NCI-H446 treated with DMSO at 0.1 percent for 48 hours (cell line): Measurements from ENCODE around the gene GALE.
A peak's percentile ranks its signal among the peaks of the same experiment; 100 is the strongest.
"Not testable (repeated sequence)": the region's sequence is repeated elsewhere in the genome, so short reads cannot be mapped to it uniquely, and the experiment has no call there.

ENCODE experiments used
- DNase-seq: peaks from one replicate; lab custom pipeline; 2025; lab: John Stamatoyannopoulos, UW

GALE gene

DNA sequence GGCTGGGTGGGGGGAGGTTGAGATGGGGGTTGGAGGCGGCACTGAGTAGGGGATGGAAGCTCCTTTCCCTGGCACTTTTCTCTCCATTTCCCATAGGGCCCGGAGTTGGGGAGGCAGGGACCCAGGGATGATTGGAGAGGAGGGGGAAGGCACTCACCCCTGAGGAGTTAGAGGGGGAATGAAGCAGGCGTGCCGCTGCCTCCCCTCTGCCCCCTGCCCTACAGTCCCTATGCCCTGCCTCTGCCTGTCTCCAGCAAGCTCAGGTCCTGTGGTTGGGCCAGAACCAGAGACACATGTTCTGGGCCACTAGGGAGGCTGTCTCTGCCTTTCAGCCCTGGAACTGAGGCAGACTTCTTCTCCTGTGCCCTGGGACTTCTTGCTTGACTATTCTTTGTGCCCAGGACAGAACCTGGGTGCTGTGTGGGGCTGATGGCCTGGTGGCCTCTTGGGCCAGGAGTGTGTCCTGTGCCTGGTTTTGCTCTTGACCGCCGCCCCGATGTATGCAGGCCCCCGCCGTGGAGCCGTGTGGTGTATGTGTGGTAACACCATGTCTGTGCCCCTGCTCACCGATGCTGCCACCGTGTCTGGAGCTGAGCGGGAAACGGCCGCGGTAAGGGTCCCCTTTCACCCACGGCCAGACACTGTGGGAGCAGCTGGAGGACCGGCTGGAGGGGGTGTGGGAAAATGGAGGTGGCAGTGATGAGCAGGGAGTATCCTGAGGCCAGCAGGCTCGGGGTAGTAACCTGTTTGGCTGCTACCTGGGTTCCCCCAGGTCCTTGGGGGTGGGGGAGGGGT lies 8.2 kb downstream of the GALE start:
- no peak for DNase-seq

DNA sequence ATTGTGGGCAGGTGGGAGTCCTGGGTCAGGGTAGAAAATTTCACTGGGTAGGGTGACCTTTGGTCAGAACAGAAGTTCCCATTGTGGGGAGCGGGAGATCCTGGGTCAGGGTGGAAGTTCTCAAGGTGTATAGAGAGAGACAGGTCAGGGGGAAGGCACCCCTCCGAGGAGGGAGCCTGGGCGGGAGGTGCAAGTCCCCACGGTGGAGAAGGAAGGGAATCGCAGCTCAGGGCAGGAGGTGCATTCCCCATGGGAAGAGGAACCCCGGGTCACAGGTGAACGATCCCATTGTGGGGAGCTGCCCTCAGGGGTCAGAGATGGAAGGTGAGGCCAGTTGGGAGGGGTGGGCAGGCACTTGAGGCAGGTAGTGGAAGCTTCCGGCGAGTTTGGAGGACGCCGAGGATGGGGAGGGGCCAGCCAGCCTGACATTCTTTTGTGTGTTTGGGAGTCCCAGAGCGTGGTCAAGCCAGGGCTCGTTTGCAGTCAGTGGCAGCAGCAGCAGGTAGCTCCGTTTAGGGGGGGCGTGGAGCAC lies 9.0 kb downstream of the GALE start:
- no peak for DNase-seq

DNA sequence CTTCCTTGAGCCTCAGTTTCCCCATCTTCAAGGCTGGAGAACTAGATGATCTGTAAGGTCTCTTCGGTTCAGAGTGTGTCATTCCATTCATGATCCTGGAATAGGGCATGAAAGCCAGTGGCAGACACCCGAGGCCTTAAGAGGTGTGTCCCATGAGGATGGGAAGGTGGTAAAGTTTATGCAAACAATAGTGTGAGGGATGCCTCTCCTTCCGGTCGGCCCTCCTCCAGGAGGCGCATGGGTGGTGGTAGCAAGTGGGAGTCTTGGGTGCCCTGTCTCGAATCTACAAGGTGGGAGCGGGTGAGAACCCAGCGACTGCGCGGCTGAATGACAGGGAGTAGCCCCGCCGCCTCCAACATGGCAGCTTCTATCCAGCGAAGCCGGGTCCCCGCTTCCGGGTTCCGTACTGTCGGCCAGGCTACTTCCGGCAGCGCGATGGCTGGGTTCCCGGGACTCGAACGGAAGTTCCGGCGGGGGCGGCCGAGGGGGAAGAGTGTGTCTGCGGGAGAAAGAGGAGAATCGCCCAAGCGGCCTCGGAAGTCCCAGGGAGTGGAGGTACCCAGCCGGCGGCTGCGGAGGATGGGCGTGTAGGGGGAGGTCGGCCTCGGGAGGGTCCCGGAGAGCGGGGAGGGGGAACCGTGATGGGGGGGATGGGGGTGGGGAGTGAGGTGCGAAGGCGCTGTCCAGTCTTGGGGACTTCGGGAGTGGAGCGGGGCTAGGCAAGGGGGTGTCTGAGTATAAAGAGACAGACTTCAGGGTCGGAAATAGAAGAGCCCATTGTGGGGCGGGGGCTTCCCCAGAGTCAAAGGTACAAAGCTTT lies 9.6 kb downstream of the GALE start, which contains the start of gene LYPLA2:
Gene LYPLA2, plus strand, starts transcription at position 450 of the 820 bp plus-strand sequence. CDS start 1,538 bp downstream, outside the sequence.
- DNase-seq, result peak; percentile 77

DNA sequence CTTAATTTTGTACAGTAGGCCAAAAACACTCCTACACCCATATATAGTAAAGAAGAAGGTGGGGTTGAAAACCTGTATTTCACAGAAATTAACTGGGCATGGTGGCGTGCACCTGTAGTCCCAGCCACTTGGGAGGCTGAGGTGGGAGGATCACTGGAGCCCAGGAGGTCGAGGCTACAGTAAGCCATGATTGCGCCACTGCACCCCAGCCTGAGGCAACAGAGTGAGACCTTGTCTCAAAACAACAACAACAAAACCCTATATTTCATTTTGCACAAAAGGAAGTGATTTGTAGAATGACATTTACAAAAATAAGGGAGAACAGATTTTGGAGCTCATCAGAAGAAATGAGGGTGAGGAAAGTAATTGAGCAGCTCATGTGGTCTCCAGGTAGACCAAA lies 11.9 kb downstream of the GALE start:
- no peak for DNase-seq

DNA sequence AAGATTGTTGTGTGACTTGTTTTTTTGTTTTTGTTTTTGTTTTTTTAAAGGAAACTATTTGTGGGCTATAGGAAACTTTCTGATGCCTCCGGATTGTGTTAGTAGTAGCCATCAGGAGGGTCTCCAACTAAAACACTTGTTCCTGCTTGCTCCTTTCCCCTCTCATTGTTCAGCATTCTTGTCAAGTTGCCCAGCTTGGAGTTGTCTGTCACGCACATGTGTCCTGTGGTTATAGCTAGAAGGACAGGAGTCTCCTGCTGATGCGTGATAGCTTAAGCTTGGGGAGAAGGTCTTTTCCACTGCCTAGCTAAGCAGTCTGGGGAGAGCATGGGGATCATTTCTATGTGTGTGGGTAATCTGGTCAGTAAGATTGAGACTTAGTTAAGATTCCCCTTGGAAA lies 12.9 kb downstream of the GALE start:
- no peak for DNase-seq

DNA sequence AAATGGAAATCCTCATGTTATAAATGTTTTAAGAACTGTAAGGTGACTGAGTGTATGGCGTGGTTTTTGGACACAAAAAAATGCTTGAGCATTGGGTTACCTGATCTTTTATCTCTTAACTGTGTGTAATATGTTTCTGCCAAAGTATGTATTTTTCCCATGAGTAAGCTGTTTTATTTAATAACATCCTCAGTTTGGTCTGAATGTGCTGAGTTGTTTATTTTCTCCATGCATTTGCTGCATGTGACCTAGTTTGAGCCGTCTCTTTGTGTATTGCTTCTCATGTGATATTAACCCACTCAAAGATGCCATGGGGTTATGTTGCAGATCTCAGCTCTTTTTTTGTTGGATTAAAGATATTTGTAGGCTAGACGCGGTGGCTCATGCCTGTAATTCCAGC lies 15.7 kb downstream of the GALE start:
- DNase-seq, result no peak

DNA sequence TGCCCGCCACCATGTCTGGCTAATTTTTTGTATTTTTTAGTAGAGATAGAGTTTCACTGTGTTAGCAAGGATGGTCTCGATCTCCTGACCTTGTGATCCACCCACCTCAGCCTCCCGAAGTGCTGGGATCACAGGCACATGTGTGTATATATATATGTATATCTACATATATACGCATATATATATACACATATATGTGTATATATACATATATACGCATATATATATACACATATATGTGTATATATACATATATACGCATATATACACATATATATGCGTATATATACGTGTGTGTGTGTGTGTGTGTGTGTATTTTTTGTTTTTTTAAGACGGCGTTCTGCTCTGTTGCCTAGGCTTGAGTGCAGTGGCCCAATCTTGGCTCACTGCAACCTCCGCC lies 17.4 kb downstream of the GALE start:
- not testable (repeated sequence) for DNase-seq

DNA sequence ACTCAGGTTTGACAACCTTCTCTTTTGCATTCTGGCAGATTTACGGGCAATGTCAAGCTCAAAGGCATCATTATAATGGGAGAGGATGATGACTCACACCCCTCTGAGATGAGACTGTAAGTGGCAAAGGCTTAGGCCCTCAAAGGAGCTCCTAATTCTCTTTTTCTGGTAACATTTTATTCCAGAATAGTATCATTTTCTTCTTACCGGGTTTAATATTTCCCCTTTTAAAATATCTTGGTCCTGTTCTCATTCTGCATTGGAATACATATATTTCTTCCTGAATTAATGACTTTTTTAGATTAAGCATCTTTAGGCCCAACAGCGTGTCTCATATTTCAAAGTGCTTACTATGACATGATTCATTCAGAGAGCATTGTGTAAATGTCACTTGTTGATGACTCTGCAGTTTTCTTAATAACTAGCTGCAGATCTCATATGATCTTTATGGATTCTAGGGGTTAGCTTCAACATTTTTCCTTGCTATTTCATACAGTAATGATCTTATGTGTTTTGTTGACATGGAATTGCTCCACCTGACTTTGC lies 20.7 kb downstream of the GALE start:
- DNase-seq, result no peak

DNA sequence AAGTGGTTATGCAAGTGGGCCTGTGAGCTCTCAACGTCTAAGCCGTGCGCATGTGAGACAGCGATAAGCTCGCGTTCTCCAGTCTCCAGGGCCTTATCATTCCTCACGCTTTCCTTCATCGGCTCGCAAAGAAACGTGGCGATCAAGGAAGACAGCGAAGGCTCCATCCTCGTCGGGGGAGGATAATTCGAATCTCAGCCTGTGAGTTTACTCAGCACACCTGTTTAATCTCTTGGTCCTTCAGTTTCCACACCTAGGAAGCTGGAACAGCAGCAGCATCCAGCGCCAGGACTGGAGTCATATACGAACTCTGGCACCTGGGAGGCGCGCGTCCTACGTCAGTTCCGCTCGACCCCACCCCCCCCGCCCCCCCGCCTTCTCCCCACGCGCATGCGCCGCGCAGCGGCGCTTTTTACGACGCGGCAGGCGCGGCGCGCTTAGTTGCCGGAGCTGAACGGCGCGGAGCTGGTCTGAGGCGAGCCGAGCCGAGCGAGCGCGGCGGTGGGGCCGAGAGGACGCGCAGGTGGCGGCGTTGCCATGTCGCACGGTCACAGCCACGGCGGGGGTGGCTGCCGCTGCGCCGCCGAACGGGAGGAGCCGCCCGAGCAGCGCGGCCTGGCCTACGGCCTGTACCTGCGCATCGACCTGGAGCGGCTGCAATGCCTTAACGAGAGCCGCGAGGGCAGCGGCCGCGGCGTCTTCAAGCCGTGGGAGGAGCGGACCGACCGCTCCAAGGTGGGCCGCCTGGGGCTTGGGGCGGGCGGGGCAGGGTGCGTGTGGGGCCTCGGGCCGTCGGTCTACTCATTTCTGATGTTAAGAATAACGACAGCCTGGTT lies 22.4 kb downstream of the GALE start, which contains the start of gene PITHD1:
Gene PITHD1, plus strand, starts transcription at position 440 of the 836 bp plus-strand sequence. Its CDS starts 98 bp downstream, at position 538.
- peak; percentile 76 for DNase-seq

DNA sequence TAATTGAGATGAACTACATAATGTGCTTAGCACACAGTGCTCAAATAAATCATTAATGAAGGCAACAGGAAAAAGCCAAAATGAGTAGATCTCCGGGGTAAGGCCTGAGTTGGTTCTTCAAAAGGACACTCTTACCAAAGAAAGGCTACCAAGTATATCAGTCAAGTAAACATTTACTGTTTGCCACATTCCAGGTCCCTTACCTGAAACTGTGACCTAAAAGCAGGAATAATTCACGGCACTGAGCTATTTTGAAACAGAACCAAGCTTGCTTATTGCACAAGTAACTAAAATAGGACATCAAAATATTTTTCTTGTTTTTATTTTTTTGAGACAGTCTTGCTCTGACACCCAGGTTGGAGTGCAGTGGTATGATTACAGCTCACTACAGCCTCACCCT lies 24.3 kb downstream of the GALE start:
- no peak for DNase-seq

DNA sequence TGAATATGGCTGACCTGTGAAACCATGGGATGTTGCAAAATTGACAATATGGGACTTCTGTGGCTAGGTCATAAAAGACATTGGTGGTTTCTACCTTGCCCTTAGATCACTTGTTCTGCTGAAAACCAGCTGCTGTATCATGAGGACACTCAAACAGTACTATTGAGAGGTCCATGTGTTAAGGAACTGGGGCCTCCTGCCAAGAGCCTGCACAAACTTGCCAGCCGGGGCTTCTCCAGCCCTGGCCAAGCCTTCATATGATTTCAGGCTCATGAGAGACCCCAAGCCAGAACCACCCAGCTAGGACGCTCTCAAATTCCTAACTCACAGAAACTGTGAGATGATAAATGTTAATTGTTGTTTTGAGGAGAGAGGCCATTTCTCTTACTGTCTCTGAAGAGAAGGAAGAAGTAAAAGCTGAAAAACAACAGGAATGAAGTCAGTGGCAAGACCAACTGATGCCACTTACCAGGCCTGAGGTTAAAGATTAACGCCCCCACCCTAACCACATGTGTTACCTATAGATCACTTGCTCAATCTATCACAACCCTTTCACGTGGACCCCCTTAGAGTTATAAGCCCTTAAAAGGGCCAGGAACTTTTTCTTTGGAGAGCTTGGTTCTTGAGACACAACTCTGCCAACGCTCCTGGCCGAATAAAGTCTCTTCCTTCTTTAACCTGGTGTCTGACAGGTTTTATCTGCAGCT lies 26.2 kb downstream of the GALE start:
- no peak for DNase-seq

DNA sequence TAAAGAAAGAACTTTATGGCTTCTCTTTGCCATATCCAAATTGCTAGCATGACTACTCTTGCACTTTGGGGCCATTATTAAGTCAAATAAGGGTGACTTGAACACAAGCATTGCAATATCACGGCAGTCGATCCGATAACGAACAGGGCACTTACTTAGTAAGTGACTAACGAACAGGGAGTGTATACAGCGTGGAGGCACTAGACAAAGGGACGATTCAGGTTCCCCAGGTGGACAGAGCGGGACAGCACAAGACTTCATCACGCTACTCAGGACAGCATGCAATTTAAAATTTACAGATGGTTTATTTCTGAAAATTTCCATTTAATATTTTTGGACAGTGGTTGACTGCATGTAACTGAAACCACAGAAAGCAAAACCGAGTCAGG lies 27.7 kb downstream of the GALE start:
- DNase-seq, result no peak

DNA sequence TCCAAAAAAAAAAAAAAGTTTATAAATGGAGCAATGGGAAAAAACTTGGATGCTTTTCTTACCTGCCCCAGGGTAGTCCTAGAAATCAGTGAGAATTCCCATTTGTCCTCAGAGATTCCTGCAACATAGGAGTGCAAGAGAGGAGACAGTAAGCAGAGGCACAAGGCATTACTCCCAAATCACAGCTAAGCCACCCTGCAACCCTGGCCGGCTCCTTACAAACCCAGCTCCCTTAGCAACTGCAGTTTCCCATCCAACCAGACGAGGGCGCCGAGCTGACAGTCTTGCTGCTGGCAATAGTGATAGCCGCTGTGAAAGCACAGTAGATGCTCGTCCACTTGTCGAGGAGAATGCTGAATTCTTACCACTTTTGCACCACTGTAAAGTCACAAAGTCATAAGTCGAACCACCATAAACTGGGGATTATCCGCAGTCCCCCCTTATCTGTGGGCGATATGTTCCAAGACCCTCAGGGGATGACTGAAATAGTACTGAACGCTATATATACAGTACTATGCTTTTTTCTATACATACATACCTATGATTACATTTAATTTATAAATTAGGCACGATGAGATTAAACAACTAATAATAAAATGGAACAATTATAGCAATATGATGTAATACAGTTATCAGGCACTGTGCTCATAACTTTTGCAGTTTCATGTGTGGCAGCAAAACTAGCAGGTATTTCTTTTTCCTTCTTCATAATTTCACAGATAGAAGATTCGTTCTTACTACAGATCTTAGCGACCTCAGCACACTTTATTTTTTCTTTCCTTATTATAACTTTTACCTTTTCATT lies 28.3 kb downstream of the GALE start:
- peak; percentile 54 for DNase-seq

DNA sequence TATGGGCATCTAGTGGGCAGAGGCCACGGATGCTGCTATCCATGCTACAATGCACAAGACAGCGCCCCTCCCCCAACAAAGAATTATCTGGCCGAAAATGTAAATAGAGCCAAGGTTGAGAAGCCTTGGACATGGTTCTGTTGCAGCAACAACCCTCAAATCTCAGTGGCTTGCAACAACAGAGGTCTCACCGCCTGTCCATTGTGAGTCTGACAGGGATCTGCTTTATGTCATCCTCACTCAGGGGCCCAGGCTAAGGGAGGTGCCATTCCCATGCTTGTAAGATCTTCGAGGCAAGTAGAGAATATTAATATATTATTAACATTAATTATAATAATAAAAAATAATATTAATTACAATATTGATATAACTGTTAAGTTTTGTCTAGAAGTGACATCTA lies 31.8 kb downstream of the GALE start:
- no peak for DNase-seq

DNA sequence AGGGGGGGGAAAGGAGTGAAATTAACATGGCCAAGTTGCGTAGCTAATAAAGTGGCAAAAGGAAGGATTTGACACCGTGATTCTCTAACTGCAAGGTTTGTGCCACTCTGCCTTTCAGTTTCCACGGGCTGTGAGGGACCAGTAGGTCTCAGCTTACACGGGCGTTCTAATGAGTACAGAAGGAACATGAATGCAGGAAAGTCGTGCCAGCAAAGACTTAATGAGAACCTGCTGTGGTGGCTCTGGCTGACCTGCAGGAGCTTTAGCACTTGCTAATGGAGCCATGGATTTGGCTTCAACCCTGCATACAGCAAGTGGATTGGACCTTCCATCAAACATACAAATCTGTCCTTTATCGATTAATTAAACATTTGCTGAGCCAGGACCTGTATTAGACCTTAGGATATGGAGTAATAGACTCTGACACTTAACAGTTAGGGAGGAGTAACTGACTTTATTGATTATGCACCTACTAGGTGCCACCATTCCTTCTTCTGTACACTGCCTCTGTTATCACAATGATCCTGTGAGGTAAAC lies 37.4 kb downstream of the GALE start:
- DNase-seq, result no peak

DNA sequence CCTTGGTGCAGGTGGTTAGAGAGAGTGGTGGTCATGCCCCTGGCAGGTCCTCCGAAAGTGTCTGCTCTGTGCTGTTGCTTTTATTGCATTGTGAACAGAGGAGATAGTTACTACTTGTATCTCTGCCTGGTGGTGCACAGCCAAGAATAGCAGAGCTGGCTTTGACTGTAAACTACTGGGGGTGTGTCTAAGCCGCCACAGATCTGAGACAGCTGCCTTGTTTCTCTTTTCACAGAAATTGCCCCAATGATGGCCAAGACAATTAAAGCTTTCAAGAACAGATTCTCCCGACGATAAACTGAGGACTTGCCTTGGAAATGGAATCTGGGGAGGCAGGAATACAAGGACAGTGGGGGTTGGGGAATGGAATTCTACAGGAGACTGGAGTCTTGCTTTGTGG lies 41.3 kb downstream of the GALE start:
- DNase-seq, result no peak

DNA sequence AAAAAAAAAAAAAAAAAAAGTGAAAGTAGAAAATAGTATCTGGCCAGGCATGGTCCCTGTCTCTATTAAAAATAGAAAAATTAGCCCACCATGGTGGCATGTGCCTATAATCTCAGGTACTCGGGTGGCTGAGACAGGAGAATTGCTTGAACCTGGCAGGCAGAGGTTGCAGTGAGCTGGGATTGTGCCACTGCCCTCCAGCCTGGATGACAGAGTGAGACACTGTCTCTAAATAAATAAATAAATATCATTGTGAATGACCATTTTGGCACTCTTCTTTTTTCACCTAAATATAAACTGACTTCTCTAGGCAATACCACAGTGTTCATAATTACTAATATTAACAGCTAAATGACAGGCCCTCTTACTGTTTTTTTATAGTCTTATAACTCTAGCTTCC lies 42.7 kb downstream of the GALE start:
- DNase-seq, result no peak

DNA sequence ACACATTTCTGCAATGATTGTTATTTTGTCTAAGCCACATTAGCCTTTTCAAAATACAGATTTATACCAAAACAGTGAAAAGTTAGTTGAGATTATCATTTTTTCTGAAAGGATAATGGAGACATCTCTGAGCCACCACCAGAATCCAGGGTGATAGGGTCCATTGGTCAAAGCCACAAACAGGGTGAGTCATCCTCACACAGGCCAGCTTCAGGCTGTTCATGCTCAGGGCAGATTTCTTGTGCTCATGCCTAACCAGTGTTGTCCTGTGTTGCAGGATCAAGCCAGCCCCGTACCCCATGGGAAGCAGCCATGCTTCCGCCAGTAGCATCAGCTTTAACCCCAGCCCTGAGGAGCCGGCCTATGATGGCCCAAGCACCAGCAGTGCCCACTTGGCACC lies 43.9 kb downstream of the GALE start:
- no peak for DNase-seq

DNA sequence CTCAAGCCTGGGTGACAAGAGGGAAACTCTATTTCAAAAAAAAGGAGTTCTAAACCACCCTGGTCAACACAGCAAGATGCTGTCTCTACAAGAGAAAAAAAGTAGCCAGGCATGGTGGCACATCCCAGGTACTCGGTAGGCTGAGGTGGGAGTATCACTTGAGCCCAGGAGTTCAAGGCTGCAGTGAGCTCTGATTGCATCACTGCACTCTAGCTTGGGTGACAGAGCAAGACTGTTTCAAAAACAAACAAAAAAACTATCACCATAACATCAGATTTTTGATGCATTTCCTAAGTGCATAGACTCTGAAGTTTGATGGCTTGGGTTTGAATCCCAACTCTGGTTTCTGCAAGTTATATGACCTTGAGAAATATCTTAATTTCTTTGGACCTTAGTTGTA lies 47.6 kb downstream of the GALE start:
- no peak for DNase-seq

DNA sequence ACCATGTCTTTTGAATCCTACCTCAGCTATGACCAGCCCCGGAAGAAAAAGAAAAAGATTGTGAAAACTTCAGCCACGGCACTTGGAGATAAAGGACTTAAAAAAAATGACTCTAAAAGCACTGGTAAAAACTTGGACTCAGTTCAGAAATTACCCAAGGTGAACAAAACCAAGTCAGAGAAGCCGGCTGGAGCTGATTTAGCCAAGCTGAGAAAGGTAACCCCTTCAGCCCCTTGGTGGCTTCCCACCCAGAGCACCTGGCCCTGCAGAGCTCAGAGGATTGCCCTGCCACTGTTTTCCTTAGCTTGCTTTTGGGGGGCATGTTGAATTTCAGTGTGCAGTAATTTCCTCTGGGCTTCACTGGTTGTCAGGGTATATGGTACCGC lies 48.7 kb downstream of the GALE start:
- DNase-seq, result no peak
